ENCODE data around the gene C21orf58.

DNA sequence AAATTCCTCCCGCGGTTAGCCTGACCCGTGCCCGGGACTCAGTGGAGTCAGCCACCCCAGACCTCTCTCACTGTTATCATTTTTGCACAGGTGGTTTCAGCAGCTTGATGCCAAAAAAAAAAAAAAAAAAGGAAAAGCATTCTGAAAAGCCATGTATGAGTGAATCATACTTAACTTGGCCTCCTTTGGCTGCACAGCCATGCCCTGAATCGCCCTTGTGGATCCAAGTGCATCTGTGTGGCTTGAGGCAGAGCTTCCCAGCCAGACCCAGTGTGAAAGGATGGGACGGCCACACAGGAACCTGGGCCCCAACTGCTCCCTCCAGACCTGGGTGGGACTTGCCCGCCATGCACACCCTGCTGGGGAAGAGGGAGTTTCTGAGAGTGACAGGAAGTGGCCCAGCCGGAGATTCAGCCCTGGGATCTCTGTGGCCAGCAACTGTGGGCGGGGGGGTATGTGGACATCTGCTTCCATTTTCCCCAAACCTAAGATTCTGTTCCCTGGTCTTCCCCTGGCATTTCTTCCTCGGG, 29.0 kb downstream of the C21orf58 start:
- TF ChIP-seq POLR2A (IDR thresholded peaks at IDR 0.05), result no peak
- no peak for TF ChIP-seq CTCF (IDR thresholded peaks at IDR 0.05 in 4 of 5, conservative IDR thresholded peaks at IDR 0.05 in 1 of 5)

Measured in gastrocnemius medialis (tissue), 4 donors.